GM12878 (cell line): ENCODE measurements around the gene RAB24. TPM values are rescaled to one million over a fixed set of nuclear protein-coding genes. Genes with fewer than 3 reads are reported as not detected.

ENCODE experiments used
- ATAC-seq: fragments of 200-7000 bp; cut with Tn5 transposase; 3 replicates; pipeline ENCODE4 v1.9.1; 2020; ENCODE audit warnings: mild to moderate bottlenecking, moderate library complexity
- BruUV-seq: library from RNA; stranded (reverse); fragments of 400-500 nt; replicated peaks from 2 replicates; lab custom pipeline; 2021; lab: Mats Ljungman, UMichigan
- CTCF ChIA-PET: fragments of 300-600 bp; sonication (Branson Sonifier 250); formaldehyde crosslinking; extraction: SDS; loops from one replicate; lab custom pipeline; 2021; ENCODE audit warnings: inconsistent platforms; lab: Yijun Ruan, JAX
- POLR2A ChIA-PET: fragments of 350-600 bp; formaldehyde crosslinking; extraction: SDS; loops from one replicate; lab custom pipeline; 2021; ENCODE audit warnings: inconsistent platforms; lab: Charles Lee
- RAD21 ChIA-PET: fragments of 300-600 bp; sonication (Branson Sonifier 250); formaldehyde crosslinking; loops from one replicate; lab custom pipeline; 2023; ENCODE audit warnings: antibody characterized with exemption; ENCODE audit not compliant: unreplicated experiment; lab: Charles Lee
- SMC1A ChIA-PET: fragments of 300-600 bp; sonication (Branson Sonifier 250); formaldehyde crosslinking; loops from one replicate; lab custom pipeline; 2023; ENCODE audit not compliant: unreplicated experiment, uncharacterized antibody; lab: Charles Lee
- DNase-seq: peaks from one replicate; pipeline ENCODE4 v3.0.0-alpha.2; 2011; ENCODE audit warnings: low read depth, low spot score
- FAIRE-seq: peaks from 3 replicates; lab custom pipeline; 2011; peaks lifted over from hg19 to GRCh38; lab: Jason Lieb, UNC
- H2AFZ ChIP-seq: 2 replicates; pipeline ENCODE4 v1.6.0; 2011; ENCODE audit warnings: low read depth, low read length, control low read depth; ENCODE audit not compliant: control insufficient read depth
- H3K27ac ChIP-seq: 2 replicates; pipeline ENCODE4 v1.5.1; 2011; ENCODE audit warnings: control low read depth; ENCODE audit not compliant: control insufficient read depth, insufficient read depth
- H3K27me3 ChIP-seq, 2 experiments: replicated peaks in 1 of 2; 2 replicates each; pipeline versions ENCODE4 v1.6.0 to v1.6.1; 2011; ENCODE audit warnings: low read length in 1 of 2; ENCODE audit not compliant: control insufficient read depth in 2 of 2, insufficient read depth in 2 of 2
- H3K36me3 ChIP-seq, 2 experiments: 2 replicates each; pipeline ENCODE4 v1.5.1; 2011; ENCODE audit warnings: low read length in 1 of 2; ENCODE audit not compliant: control insufficient read depth in 2 of 2, insufficient read depth in 2 of 2
- H3K4me1 ChIP-seq: 2 replicates; pipeline ENCODE4 v1.6.1; 2011; ENCODE audit warnings: mild to moderate bottlenecking, low read length, moderate library complexity, mixed read lengths; ENCODE audit not compliant: control insufficient read depth, insufficient read depth
- H3K4me2 ChIP-seq: 2 replicates; pipeline ENCODE4 v1.6.0; 2011; ENCODE audit warnings: control low read depth; ENCODE audit not compliant: control insufficient read depth, insufficient read depth
- H3K4me3 ChIP-seq: fragments of 200-600 bp; sonication (generic); 2 replicates; pipeline ENCODE4 v1.5.1; 2016
- H3K79me2 ChIP-seq: 2 replicates; pipeline ENCODE4 v1.6.0; 2011; ENCODE audit warnings: low read length; ENCODE audit not compliant: control insufficient read depth, insufficient read depth
- H3K9ac ChIP-seq: 2 replicates; pipeline ENCODE4 v1.8.0; 2011; ENCODE audit warnings: low read length, control low read depth, mixed read lengths; ENCODE audit not compliant: control insufficient read depth, insufficient read depth
- H3K9me3 ChIP-seq: replicated peaks from 3 replicates; pipeline ENCODE4 v1.5.1; 2011; ENCODE audit warnings: mild to moderate bottlenecking, low read length; ENCODE audit not compliant: control insufficient read depth, insufficient read depth
- H4K20me1 ChIP-seq: 2 replicates; pipeline ENCODE4 v1.6.0; 2011; ENCODE audit not compliant: control insufficient read depth, insufficient read depth
- CBFB ChIP-seq: IDR thresholded peaks from 2 replicates; pipeline ENCODE4 v1.6.1; 2016; ENCODE audit warnings: antibody characterized with exemption, low read depth
- JUNB ChIP-seq: IDR thresholded peaks from 2 replicates; pipeline ENCODE4 v1.6.1; 2016; ENCODE audit warnings: antibody characterized with exemption, mild to moderate bottlenecking
- POLR2AphosphoS5 ChIP-seq: IDR thresholded peaks from 2 replicates; pipeline ENCODE4 v1.6.1; 2011; ENCODE audit warnings: mild to moderate bottlenecking, low read length, inconsistent platforms
- RBBP5 ChIP-seq: fragments of 200-600 bp; sonication (generic); conservative IDR thresholded peaks from 2 replicates; pipeline ENCODE4 v1.6.1; 2016
- RELB ChIP-seq: fragments of 450-650 bp; IDR thresholded peaks from 2 replicates; pipeline ENCODE4 v1.6.1; 2017; ENCODE audit warnings: low read depth, mild to moderate bottlenecking, moderate library complexity
- WGBS: methylation state at CpG from one replicate; pipeline ENCODE4 v1.1.6; 2016; ENCODE audit warnings: low lambda C conversion rate; ENCODE audit not compliant: insufficient replicate concordance, insufficient coverage; ENCODE audit errors: missing lambda C conversion rate; 5-methylcytosine and 5-hydroxymethylcytosine counted together
- in situ Hi-C: fragments of 300-500 bp; cut with MboI; formaldehyde crosslinking; loops from 9 replicates; pipeline ENCODE4 v1.14.3; 2018; ENCODE audit warnings: mixed read lengths
- intact Hi-C: fragments of 100-400 bp; cut with micrococcal nuclease; formaldehyde crosslinking; loops from one replicate; pipeline ENCODE4 v1.14.2; 2022; ENCODE audit not compliant: unreplicated experiment
- polyA plus RNA-seq, 11 experiments: library from polyadenylated mRNA; depleted of rRNA in 4 of 11; unstranded in 6 of 11; stranded (reverse) in 5 of 11; fragments of >200 nt; fragmentation: Nextera tagmentation in 4 of 11; fragmentation: Illumina TruSeq in 1 of 11; extraction: Ambion mirVana in 4 of 11; extraction: Trizol in 1 of 11; gene quantifications; 1 replicate in 1 of 11; 2 replicates in 10 of 11; pipeline versions ENCODE4 v1.2.1 to v1.2.3, GENCODE V29; 2011 to 2016; ENCODE audit warnings: inconsistent platforms in 2 of 11, missing spikeins in 2 of 11, low read depth in 1 of 11
- total RNA-seq, 4 experiments: library from RNA; depleted of rRNA in 3 of 4; stranded (reverse); fragments of >200 nt in 3 of 4; fragmentation: Illumina TruSeq in 1 of 4; extraction: Trizol in 1 of 4; gene quantifications; 2 replicates each; pipeline versions ENCODE4 v1.2.1 to v1.2.3, GENCODE V29; 2013 to 2021

The RAB24 gene
- total and polyA plus RNA-seq, 10 of the 15 experiments (the other 5 are each of a cell fraction or from before 2014, with no cell fraction given), result 8.0 to 44.4 (median 24.4) TPM

- POLR2A ChIA-PET, result interaction anchor here (0.6 to 0.7 kb wide), 2 partner anchors 13 to 241 kb away, joined by 6 to 8 read pairs; no protein-coding TSS in a partner anchor
These were observed 26.6 kb downstream of the RAB24 start for GRCh38 chr5:177276886-177277285.

More at GRCh38 chr5:177276886-177277285, 26.6 kb downstream of the RAB24 start:
- H3K36me3 ChIP-seq, result peaks cover 2 to 16% of the 10 kb centered on the region in 2 experiments
- no peak overlapping the region for H3K4me2 ChIP-seq
- H3K27me3 ChIP-seq, result no peaks in the 10 kb centered on the region
- H3K4me3 ChIP-seq, result no peak overlapping the region
- intact Hi-C loops, result no loop called here
- no peak overlapping the region for H3K27ac ChIP-seq
- DNase-seq, result no peak
- FAIRE-seq, result no peak
- ChIA-PET SMC1A (interaction anchor here (0.6 kb wide), 1 partner anchor 27 kb away, joined by 3 read pairs; no protein-coding TSS in a partner anchor), RAD21 (interaction anchor here (0.7 kb wide), 1 partner anchor 616 kb away, joined by 3 read pairs; no protein-coding TSS in a partner anchor), CTCF (no interaction called here)
- no peak overlapping the region for H2AFZ ChIP-seq
- no peak for ATAC-seq
- H3K4me1 ChIP-seq, result no peaks in the 10 kb centered on the region
- no peaks in the 10 kb centered on the region for H4K20me1 ChIP-seq
- TF ChIP-seq RELB (no peak), JUNB (no peak), CBFB (no peak), RBBP5 (no peak), POLR2AphosphoS5 (no peak)
- 3% methylated on average over 1 of the region's 1 CpG for WGBS
- BruUV-seq, result no TSS peak
- H3K9ac ChIP-seq, result no peak overlapping the region
- no peaks in the 10 kb centered on the region for H3K79me2 ChIP-seq
- no peaks in the 10 kb centered on the region; the same call in 2 of the 3 replicates for H3K9me3 ChIP-seq
- in situ Hi-C loops, result no loop called here
